PC-3 (cell line): ENCODE results near the gene LUZP4.
A peak's percentile ranks its signal among the peaks of the same experiment; 100 is the strongest.

ENCODE experiments used
- CTCF ChIP-seq: fragments of 300-600 bp; sonication (generic); conservative IDR thresholded peaks from 2 replicates; pipeline ENCODE4 v1.5.1; 2017; ENCODE audit warnings: antibody characterized with exemption, low read depth, mild to moderate bottlenecking, low read length
- EZH2 ChIP-seq: fragments of 300-600 bp; sonication (generic); IDR thresholded peaks from one replicate; pipeline ENCODE4 v1.6.1; 2017; ENCODE audit warnings: antibody characterized with exemption, mild to moderate bottlenecking, low read length; ENCODE audit not compliant: unreplicated experiment

GRCh38 chrX:115284877-115285276 lies 4.6 kb upstream of the LUZP4 start:
- TF ChIP-seq CTCF (peak; percentile 46), EZH2 (no peak)
